ENCODE measurements around the gene S100A11. TPM values are rescaled to one million over a fixed set of nuclear protein-coding genes. Genes with fewer than 3 reads are reported as not detected.

S100A11 gene
- total and polyA plus RNA-seq, 2 donors (not counting 1 experiment from before 2014, with no cell fraction given): 26.2 to 31.4 TPM

GRCh38 chr1:152067150-152067549 is 30.3 kb upstream of the S100A11 start:
- Histone ChIP-seq H3K4me2 (replicated peaks; ENCODE audit: low read depth, low read length, poor library complexity, severe bottlenecking) (no peak overlapping the region), H3K9ac (ENCODE audit: low read length) (no peak overlapping the region), H3K27me3 (replicated peaks in 1 of 4; ENCODE audit: control extremely low read depth in 1 of 4, control insufficient read depth in 3 of 4, insufficient read depth in 4 of 4, low read length in 3 of 4) (peaks cover 0 to 12% (median 7%) of the 10 kb centered on the region in 4 experiments), H4K20me1 (ENCODE audit: control insufficient read depth, insufficient read depth, low read length, poor library complexity, severe bottlenecking) (no peaks in the 10 kb centered on the region), H3K4me3 (ENCODE audit: control extremely low read depth in 1 of 5, extremely low read depth in 1 of 5, insufficient read depth in 1 of 5, low read depth in 2 of 5, low read length in 4 of 5) (no peak overlapping the region), H3K36me3 (replicated peaks in 1 of 2; ENCODE audit: control extremely low read depth in 1 of 2, control insufficient read depth in 1 of 2, extremely low read depth in 1 of 2, insufficient read depth in 2 of 2, low read length in 1 of 2) (no peaks in the 10 kb centered on the region), H2AFZ (ENCODE audit: insufficient read depth, low read depth, low read length, poor library complexity, severe bottlenecking) (no peak overlapping the region), H3K9me3 (ENCODE audit: control extremely low read depth in 1 of 3, control insufficient read depth in 2 of 3, insufficient read depth in 1 of 3, low read length in 2 of 3) (no peaks in the 10 kb centered on the region), H3K79me2 (ENCODE audit: control insufficient read depth, insufficient read depth, low read length) (no peaks in the 10 kb centered on the region), H3K4me1 (ENCODE audit: control insufficient read depth in 2 of 2, insufficient read depth in 2 of 2, low read length in 2 of 2) (no peaks in the 10 kb centered on the region), H3K27ac (ENCODE audit: low read length in 2 of 2) (no peak overlapping the region)
- DNase-seq (no peak), ATAC-seq (ENCODE audit: low read depth) (no peak)
- Mint-ChIP-seq H3K4me1 (no peaks in the 10 kb centered on the region), H3K27me3 (peaks cover 46% of the 10 kb centered on the region), H3K9me3 (ENCODE audit: insufficient read depth) (no peaks in the 10 kb centered on the region), H3K27ac (no peak overlapping the region), H3K4me3 (no peak overlapping the region)
- ChIA-PET POLR2A (no interaction called here), CTCF (interaction anchor here (1.7 kb wide), 1 partner anchor 14 kb away, joined by 5 read pairs; no protein-coding TSS in a partner anchor)
- intact Hi-C loops (cut with micrococcal nuclease): no loop called here
- TF ChIP-seq CTCF (IDR thresholded peaks at IDR 0.05): no peak
- TF ChIP-seq EZH2 (IDR thresholded peaks at IDR 0.05; ENCODE audit: borderline replicate concordance, insufficient read depth, low read depth, low read length, poor library complexity, severe bottlenecking): no peak

- Histone ChIP-seq H3K4me1 (ENCODE audit: control insufficient read depth in 2 of 2, insufficient read depth in 2 of 2, low read length in 2 of 2) (no peaks in the 10 kb centered on the region), H4K20me1 (ENCODE audit: control insufficient read depth, insufficient read depth, low read length, poor library complexity, severe bottlenecking) (no peaks in the 10 kb centered on the region), H3K4me3 (ENCODE audit: control extremely low read depth in 1 of 5, extremely low read depth in 1 of 5, insufficient read depth in 1 of 5, low read depth in 2 of 5, low read length in 4 of 5) (no peak overlapping the region), H3K27me3 (replicated peaks in 1 of 4; ENCODE audit: control extremely low read depth in 1 of 4, control insufficient read depth in 3 of 4, insufficient read depth in 4 of 4, low read length in 3 of 4) (peaks cover 0 to 31% (median 21%) of the 10 kb centered on the region in 4 experiments), H3K4me2 (replicated peaks; ENCODE audit: low read depth, low read length, poor library complexity, severe bottlenecking) (no peak overlapping the region), H2AFZ (ENCODE audit: insufficient read depth, low read depth, low read length, poor library complexity, severe bottlenecking) (no peak overlapping the region), H3K27ac (ENCODE audit: low read length in 2 of 2) (no peak overlapping the region), H3K9ac (ENCODE audit: low read length) (no peak overlapping the region), H3K36me3 (replicated peaks in 1 of 2; ENCODE audit: control extremely low read depth in 1 of 2, control insufficient read depth in 1 of 2, extremely low read depth in 1 of 2, insufficient read depth in 2 of 2, low read length in 1 of 2) (no peaks in the 10 kb centered on the region), H3K79me2 (ENCODE audit: control insufficient read depth, insufficient read depth, low read length) (no peaks in the 10 kb centered on the region), H3K9me3 (ENCODE audit: control extremely low read depth in 1 of 3, control insufficient read depth in 2 of 3, insufficient read depth in 1 of 3, low read length in 2 of 3) (no peaks in the 10 kb centered on the region)
- POLR2A ChIA-PET: no interaction called here
- Mint-ChIP-seq H3K4me3 (no peak overlapping the region), H3K9me3 (ENCODE audit: insufficient read depth) (no peaks in the 10 kb centered on the region), H3K4me1 (no peaks in the 10 kb centered on the region), H3K27me3 (peaks cover 27% of the 10 kb centered on the region), H3K27ac (no peak overlapping the region)
- intact Hi-C loops (cut with micrococcal nuclease): no loop called here
- CTCF ChIA-PET: interaction anchor here (0.8 to 1.9 kb wide), 2 partner anchors 9 to 11 kb away, joined by 3 to 8 read pairs; no protein-coding TSS in a partner anchor
- ATAC-seq (ENCODE audit: low read depth) (no peak), DNase-seq (no peak)
- TF ChIP-seq EZH2 (IDR thresholded peaks at IDR 0.05; ENCODE audit: borderline replicate concordance, insufficient read depth, low read depth, low read length, poor library complexity, severe bottlenecking) (no peak), CTCF (IDR thresholded peaks at IDR 0.05) (no peak)
Observed at GRCh38 chr1:152061952-152062351, 25.1 kb upstream of the S100A11 start.
